Loucy (cell line): ENCODE results near the gene UBE2Q2.

ENCODE experiments used
- H2AFZ ChIP-seq: fragments of 200-600 bp; sonication (generic); 2 replicates; pipeline ENCODE4 v1.6.0; 2016; ENCODE audit warnings: antibody characterized with exemption, mild to moderate bottlenecking, low read length, moderate library complexity
- H3F3A ChIP-seq: fragments of 200-600 bp; 2 replicates; pipeline ENCODE4 v1.6.0; 2016; ENCODE audit warnings: antibody characterized with exemption, low read depth, mild to moderate bottlenecking
- H3K27me3 ChIP-seq: fragments of 200-600 bp; sonication (generic); 2 replicates; pipeline ENCODE4 v1.6.1; 2014; ENCODE audit warnings: low read length, mild to moderate bottlenecking; ENCODE audit not compliant: insufficient read depth, poor library complexity, severe bottlenecking
- H3K36me3 ChIP-seq: fragments of 200-600 bp; sonication (generic); 2 replicates; pipeline ENCODE4 v1.6.1; 2016; ENCODE audit warnings: low read length; ENCODE audit not compliant: insufficient read depth
- H3K4me1 ChIP-seq: fragments of 200-600 bp; sonication (generic); 2 replicates; pipeline ENCODE4 v1.5.1; 2014; ENCODE audit warnings: low read length, mild to moderate bottlenecking; ENCODE audit not compliant: insufficient read depth, poor library complexity, severe bottlenecking
- H3K4me2 ChIP-seq: fragments of 200-600 bp; sonication (generic); 2 replicates; pipeline ENCODE4 v1.6.0; 2014; ENCODE audit warnings: antibody characterized with exemption, low read length, low read depth, mild to moderate bottlenecking; ENCODE audit not compliant: poor library complexity, severe bottlenecking
- H3K4me3 ChIP-seq: fragments of 200-600 bp; sonication (generic); 2 replicates; pipeline ENCODE4 v1.5.1; 2014; ENCODE audit warnings: low read length, mild to moderate bottlenecking, mixed read lengths; ENCODE audit not compliant: poor library complexity, severe bottlenecking
- H3K79me2 ChIP-seq: fragments of 200-600 bp; sonication (generic); 2 replicates; pipeline ENCODE4 v1.6.1; 2014; ENCODE audit warnings: low read length; ENCODE audit not compliant: insufficient read depth
- H3K9ac ChIP-seq: fragments of 200-600 bp; sonication (generic); 2 replicates; pipeline ENCODE4 v1.6.0; 2014; ENCODE audit warnings: mild to moderate bottlenecking, low read depth, low read length, moderate library complexity; ENCODE audit not compliant: poor library complexity, severe bottlenecking
- H3K9me2 ChIP-seq: fragments of 200-600 bp; sonication (generic); replicated peaks from 2 replicates; pipeline ENCODE4 v1.6.1; 2016; ENCODE audit warnings: low read depth, low read length, mixed read lengths
- H3K9me3 ChIP-seq: fragments of 200-600 bp; sonication (generic); 2 replicates; pipeline ENCODE4 v1.6.1; 2014; ENCODE audit warnings: mild to moderate bottlenecking, antibody characterized with exemption, low read length, low read depth; ENCODE audit not compliant: insufficient read depth
- H4K20me1 ChIP-seq: fragments of 200-600 bp; sonication (generic); 2 replicates; pipeline ENCODE4 v1.6.0; 2014; ENCODE audit warnings: antibody characterized with exemption, low read length, mild to moderate bottlenecking; ENCODE audit not compliant: insufficient read depth, poor library complexity, severe bottlenecking
- EZH2phosphoT487 ChIP-seq: fragments of 200-600 bp; IDR thresholded peaks from 2 replicates; pipeline ENCODE4 v1.6.1; 2018; ENCODE audit warnings: antibody characterized with exemption, mild to moderate bottlenecking, moderate library complexity, borderline replicate concordance
- TF ChIP-seq, protein P1 (sequence below): fragments of 200-600 bp; sonication (generic); conservative IDR thresholded peaks from 2 replicates; pipeline ENCODE4 v1.5.1; 2014; ENCODE audit warnings: mild to moderate bottlenecking, antibody characterized with exemption, low read length

Gene UBE2Q2

DNA sequence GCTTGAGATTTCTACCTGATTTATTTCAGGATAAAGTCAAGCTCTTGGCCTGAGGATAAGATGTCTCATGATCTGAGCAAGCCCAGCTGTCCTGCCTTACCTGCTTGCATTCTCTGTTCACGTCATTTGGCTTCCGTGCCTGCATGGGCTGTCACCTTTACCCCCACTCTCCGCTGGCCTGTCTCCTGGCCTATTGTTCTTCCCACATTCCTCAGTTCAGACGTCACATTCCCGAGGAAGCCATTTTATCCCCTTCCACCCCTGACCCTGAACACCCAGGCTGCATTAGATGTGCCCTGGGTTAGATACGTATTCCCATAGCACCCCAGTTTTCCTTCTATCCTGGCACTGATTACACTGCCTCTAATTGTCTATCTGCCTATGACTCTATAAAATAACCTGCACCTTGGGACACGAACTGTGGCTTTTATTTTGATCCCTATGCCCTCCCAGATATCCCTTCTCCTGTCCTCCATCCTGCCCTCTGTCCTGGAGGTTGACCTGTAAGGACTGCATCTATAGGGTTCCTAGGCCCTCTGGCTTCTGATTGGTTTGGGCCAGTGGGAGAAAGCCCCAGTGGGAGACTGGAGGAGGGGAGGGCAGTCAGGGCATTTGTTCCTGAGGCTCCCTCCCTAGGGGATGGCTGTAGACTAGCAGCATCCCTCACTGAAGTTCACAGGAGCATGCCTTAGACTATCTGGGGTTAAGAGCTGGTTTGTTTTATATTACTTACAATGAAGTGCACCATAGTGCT is 19.2 kb upstream of the UBE2Q2 start:
- Histone ChIP-seq H3K4me2 (no peak overlapping the region), H3K36me3 (no peaks in the 10 kb centered on the region), H3K79me2 (no peaks in the 10 kb centered on the region), H3F3A (no peaks in the 10 kb centered on the region), H3K27me3 (no peaks in the 10 kb centered on the region), H2AFZ (no peak overlapping the region), H3K4me1 (no peaks in the 10 kb centered on the region), H3K9me3 (no peaks in the 10 kb centered on the region), H3K4me3 (no peak overlapping the region), H4K20me1 (no peaks in the 10 kb centered on the region), H3K9ac (no peak overlapping the region), H3K9me2 (no peaks in the 10 kb centered on the region)
- TF ChIP-seq, protein P1, sequence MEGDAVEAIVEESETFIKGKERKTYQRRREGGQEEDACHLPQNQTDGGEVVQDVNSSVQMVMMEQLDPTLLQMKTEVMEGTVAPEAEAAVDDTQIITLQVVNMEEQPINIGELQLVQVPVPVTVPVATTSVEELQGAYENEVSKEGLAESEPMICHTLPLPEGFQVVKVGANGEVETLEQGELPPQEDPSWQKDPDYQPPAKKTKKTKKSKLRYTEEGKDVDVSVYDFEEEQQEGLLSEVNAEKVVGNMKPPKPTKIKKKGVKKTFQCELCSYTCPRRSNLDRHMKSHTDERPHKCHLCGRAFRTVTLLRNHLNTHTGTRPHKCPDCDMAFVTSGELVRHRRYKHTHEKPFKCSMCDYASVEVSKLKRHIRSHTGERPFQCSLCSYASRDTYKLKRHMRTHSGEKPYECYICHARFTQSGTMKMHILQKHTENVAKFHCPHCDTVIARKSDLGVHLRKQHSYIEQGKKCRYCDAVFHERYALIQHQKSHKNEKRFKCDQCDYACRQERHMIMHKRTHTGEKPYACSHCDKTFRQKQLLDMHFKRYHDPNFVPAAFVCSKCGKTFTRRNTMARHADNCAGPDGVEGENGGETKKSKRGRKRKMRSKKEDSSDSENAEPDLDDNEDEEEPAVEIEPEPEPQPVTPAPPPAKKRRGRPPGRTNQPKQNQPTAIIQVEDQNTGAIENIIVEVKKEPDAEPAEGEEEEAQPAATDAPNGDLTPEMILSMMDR = no peak
- TF ChIP-seq EZH2phosphoT487 = no peak

DNA sequence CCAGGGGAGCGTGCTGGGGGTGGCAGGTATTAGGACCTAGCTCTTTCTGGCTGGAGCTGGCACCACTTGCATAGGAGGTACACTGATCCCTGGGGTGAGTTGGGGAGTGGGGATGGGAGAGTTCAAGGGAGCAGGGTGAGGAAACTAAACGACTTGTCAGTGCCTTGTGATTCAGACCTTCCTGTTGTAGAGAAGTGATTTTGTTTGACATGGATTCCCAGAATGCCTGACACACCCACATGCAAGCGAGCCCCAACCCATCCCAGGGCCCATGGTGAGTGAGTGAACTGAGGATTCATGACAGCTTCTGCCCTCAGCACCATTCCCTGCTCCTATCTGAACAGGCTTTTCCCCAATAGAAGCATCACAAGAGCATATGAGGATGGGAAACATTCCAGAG is 15.6 kb upstream of the UBE2Q2 start:
- H3F3A ChIP-seq = no peaks in the 10 kb centered on the region
- TF ChIP-seq, protein P1 = no peak
- no peak for TF ChIP-seq EZH2phosphoT487
- no peaks in the 10 kb centered on the region for H3K79me2 ChIP-seq
- H3K4me2 ChIP-seq = no peak overlapping the region
- H3K9me2 ChIP-seq = no peaks in the 10 kb centered on the region
- H3K4me3 ChIP-seq = no peak overlapping the region
- H4K20me1 ChIP-seq = no peaks in the 10 kb centered on the region
- H3K36me3 ChIP-seq = no peaks in the 10 kb centered on the region
- peaks cover 13% of the 10 kb centered on the region for H3K4me1 ChIP-seq
- H3K9ac ChIP-seq = no peak overlapping the region
- no peak overlapping the region for H2AFZ ChIP-seq
- H3K27me3 ChIP-seq = no peaks in the 10 kb centered on the region
- H3K9me3 ChIP-seq = no peaks in the 10 kb centered on the region

DNA sequence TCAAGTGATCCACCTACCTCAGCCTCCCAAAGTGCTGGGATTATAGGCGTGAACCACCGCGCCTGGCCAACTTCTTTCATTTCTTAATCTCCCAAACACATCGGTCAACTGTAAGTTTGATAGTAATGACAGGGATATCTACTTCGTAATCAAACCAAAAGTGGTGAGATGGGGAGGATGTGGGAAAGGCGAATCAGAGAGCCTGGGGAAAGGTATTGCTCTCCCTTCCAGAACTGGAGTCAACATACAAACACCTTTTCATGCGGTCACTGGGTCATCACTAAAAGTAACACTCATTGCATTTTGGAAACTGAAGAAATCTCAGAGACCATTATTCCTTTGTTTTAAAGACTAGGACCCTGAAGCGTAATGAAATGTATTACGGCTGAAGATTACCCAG is 14.8 kb upstream of the UBE2Q2 start:
- no peaks in the 10 kb centered on the region for H4K20me1 ChIP-seq
- H3K4me2 ChIP-seq = no peak overlapping the region
- H3K36me3 ChIP-seq = no peaks in the 10 kb centered on the region
- H3K9ac ChIP-seq = no peak overlapping the region
- H3K9me3 ChIP-seq = no peaks in the 10 kb centered on the region
- peaks cover 13% of the 10 kb centered on the region for H3K4me1 ChIP-seq
- TF ChIP-seq, protein P1 = no peak
- no peak for TF ChIP-seq EZH2phosphoT487
- H2AFZ ChIP-seq = no peak overlapping the region
- H3K79me2 ChIP-seq = no peaks in the 10 kb centered on the region
- no peak overlapping the region for H3K4me3 ChIP-seq
- H3K27me3 ChIP-seq = no peaks in the 10 kb centered on the region
- no peaks in the 10 kb centered on the region for H3F3A ChIP-seq
- H3K9me2 ChIP-seq = no peaks in the 10 kb centered on the region
